GM19043 (cell line): Measurements from ENCODE around the gene LENG8.
"Not testable (repeated sequence)": the region's sequence is repeated elsewhere in the genome, so short reads cannot be mapped to it uniquely, and the experiment has no call there.

ENCODE experiments used
- ATAC-seq: cut with Tn5 transposase; IDR thresholded peaks from one replicate; pipeline ENCODE4 v1.9.1; 2021; ENCODE audit warnings: low read depth; ENCODE audit not compliant: unreplicated experiment

Gene LENG8

GRCh38 chr19:54508487-54508886 is 59.5 kb downstream of the LENG8 start:
- ATAC-seq: not testable (repeated sequence)

- ATAC-seq: not testable (repeated sequence)
Measured at GRCh38 chr19:54509200-54509940, 60.4 kb downstream of the LENG8 start.
